SU-DHL-6 (cell line): Measurements from ENCODE around the gene COL5A1.

Experiments used
- H2AFZ ChIP-seq: fragments of 200-600 bp; sonication (generic); 2 replicates; pipeline ENCODE4 v1.6.1; 2014; ENCODE audit warnings: low read depth, mild to moderate bottlenecking, moderate library complexity, mixed read lengths, antibody characterized with exemption, low read length; ENCODE audit not compliant: severe bottlenecking
- H3F3A ChIP-seq: fragments of 200-600 bp; shearing (Covaris generic); 2 replicates; pipeline ENCODE4 v1.6.0; 2016; ENCODE audit warnings: antibody characterized with exemption, mild to moderate bottlenecking; ENCODE audit not compliant: insufficient read depth
- H3K27ac ChIP-seq: fragments of 200-600 bp; sonication (generic); 2 replicates; pipeline ENCODE4 v1.5.1; 2016; ENCODE audit warnings: low read depth, mild to moderate bottlenecking, low read length, moderate library complexity, mixed read lengths
- H3K27me3 ChIP-seq: fragments of 200-600 bp; sonication (generic), shearing (Covaris generic); 2 replicates; pipeline ENCODE4 v1.6.0; 2014; ENCODE audit warnings: mild to moderate bottlenecking, low read length
- H3K36me3 ChIP-seq: fragments of 200-600 bp; sonication (generic); 2 replicates; pipeline ENCODE4 v1.6.1; 2014; ENCODE audit warnings: mild to moderate bottlenecking, low read length, mixed read lengths
- H3K4me2 ChIP-seq: fragments of 300-600, 200-600 bp; shearing (Covaris generic), sonication (generic); 2 replicates; pipeline ENCODE4 v1.6.0; 2014; ENCODE audit warnings: low read length, low read depth, mild to moderate bottlenecking; ENCODE audit not compliant: poor library complexity, severe bottlenecking
- H3K4me3 ChIP-seq: fragments of 200-600 bp; sonication (generic); 2 replicates; pipeline ENCODE4 v1.5.1; 2014; ENCODE audit warnings: antibody characterized with exemption, low read length, mild to moderate bottlenecking, mixed read lengths; ENCODE audit not compliant: insufficient read depth, poor library complexity, severe bottlenecking
- H3K79me2 ChIP-seq: fragments of 200-600 bp; sonication (generic); 2 replicates; pipeline ENCODE4 v1.6.1; 2014; ENCODE audit warnings: mild to moderate bottlenecking, low read length, moderate library complexity; ENCODE audit not compliant: insufficient read depth
- H3K9ac ChIP-seq: fragments of 200-600 bp; sonication (generic); 2 replicates; pipeline ENCODE4 v1.7.0; 2014; ENCODE audit warnings: mild to moderate bottlenecking, low read length
- H3K9me2 ChIP-seq: fragments of 200-600 bp; sonication (generic); replicated peaks from 2 replicates; pipeline ENCODE4 v1.6.1; 2014; ENCODE audit warnings: low read length; ENCODE audit not compliant: insufficient read depth
- H3K9me3 ChIP-seq: fragments of 200-600 bp; sonication (generic); 2 replicates; pipeline ENCODE4 v1.6.1; 2014; ENCODE audit warnings: low read length, mixed read lengths; ENCODE audit not compliant: insufficient read depth
- H4K20me1 ChIP-seq: fragments of 200-600 bp; sonication (generic); 2 replicates; pipeline ENCODE4 v1.6.1; 2014; ENCODE audit warnings: low read depth, mild to moderate bottlenecking, antibody characterized with exemption, low read length, moderate library complexity, mixed read lengths
- EZH2phosphoT487 ChIP-seq: fragments of 200-600 bp; sonication (generic), shearing (Covaris generic); conservative IDR thresholded peaks from 2 replicates; pipeline ENCODE4 v1.6.1; 2018; ENCODE audit warnings: mild to moderate bottlenecking, antibody characterized with exemption, low read length, moderate library complexity, mixed read lengths
- TF ChIP-seq, protein P1 (sequence below): fragments of 200-600 bp; sonication (generic); IDR thresholded peaks from one replicate; pipeline ENCODE4 v1.5.1; 2017; ENCODE audit warnings: antibody characterized with exemption, mild to moderate bottlenecking, low read length, moderate library complexity; ENCODE audit not compliant: insufficient read depth, poor library complexity, severe bottlenecking

The COL5A1 gene

DNA sequence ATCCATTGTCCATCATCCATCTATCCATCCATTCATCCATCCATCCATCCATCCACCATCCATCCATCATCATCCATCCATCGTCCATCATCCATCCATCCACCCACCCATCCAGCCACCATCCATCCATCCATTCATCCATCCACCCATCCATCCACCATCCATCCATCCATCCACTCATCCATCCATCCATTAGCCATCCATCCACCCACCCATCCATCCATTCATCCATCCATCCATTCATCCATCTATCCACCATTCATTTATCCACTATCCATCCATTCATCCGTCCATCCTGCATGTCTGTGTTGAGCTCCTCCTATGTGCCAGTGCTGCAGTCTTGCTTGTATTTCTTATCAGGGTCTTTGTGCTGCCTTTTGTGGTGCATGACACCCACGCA is 44.2 kb downstream of the COL5A1 start:
- Histone ChIP-seq H3K4me2 (no peak overlapping the region), H3K9me3 (no peaks in the 10 kb centered on the region), H3K9me2 (no peaks in the 10 kb centered on the region), H4K20me1 (no peaks in the 10 kb centered on the region), H3K79me2 (no peaks in the 10 kb centered on the region), H3K9ac (no peak overlapping the region), H2AFZ (no peak overlapping the region), H3K36me3 (no peaks in the 10 kb centered on the region), H3K27ac (no peak overlapping the region), H3K27me3 (no peaks in the 10 kb centered on the region), H3K4me3 (no peak overlapping the region), H3F3A (no peaks in the 10 kb centered on the region)
- TF ChIP-seq, protein P1, sequence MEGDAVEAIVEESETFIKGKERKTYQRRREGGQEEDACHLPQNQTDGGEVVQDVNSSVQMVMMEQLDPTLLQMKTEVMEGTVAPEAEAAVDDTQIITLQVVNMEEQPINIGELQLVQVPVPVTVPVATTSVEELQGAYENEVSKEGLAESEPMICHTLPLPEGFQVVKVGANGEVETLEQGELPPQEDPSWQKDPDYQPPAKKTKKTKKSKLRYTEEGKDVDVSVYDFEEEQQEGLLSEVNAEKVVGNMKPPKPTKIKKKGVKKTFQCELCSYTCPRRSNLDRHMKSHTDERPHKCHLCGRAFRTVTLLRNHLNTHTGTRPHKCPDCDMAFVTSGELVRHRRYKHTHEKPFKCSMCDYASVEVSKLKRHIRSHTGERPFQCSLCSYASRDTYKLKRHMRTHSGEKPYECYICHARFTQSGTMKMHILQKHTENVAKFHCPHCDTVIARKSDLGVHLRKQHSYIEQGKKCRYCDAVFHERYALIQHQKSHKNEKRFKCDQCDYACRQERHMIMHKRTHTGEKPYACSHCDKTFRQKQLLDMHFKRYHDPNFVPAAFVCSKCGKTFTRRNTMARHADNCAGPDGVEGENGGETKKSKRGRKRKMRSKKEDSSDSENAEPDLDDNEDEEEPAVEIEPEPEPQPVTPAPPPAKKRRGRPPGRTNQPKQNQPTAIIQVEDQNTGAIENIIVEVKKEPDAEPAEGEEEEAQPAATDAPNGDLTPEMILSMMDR = no peak

DNA sequence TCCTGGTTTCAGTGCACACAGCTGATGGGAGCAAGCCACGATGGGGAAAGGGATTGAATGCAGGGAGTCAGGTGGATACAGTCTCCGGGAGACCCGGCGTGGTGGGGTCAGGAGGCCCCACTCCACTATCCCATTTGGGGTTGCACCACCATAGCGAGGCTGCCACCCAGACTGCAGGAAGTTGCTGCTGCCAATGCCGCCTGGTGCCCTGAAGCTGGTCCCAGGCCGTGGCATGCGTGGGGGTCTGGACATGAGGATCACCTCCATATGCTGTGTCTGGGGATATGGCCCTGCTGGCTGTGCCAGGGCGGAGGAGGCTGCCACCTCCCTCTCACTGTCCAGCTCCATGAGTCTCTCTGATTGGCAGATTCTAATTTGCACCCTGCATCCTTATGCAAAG is 45.3 kb downstream of the COL5A1 start:
- H3K27ac ChIP-seq = no peak overlapping the region
- no peaks in the 10 kb centered on the region for H3K27me3 ChIP-seq
- H3K9ac ChIP-seq = no peak overlapping the region
- H3K4me3 ChIP-seq = no peak overlapping the region
- no peaks in the 10 kb centered on the region for H3K9me2 ChIP-seq
- H3K4me2 ChIP-seq = no peak overlapping the region
- TF ChIP-seq, protein P1 = no peak
- TF ChIP-seq EZH2phosphoT487 = no peak
- H4K20me1 ChIP-seq = no peaks in the 10 kb centered on the region
- H3F3A ChIP-seq = no peaks in the 10 kb centered on the region
- H3K9me3 ChIP-seq = no peaks in the 10 kb centered on the region
- no peaks in the 10 kb centered on the region for H3K79me2 ChIP-seq
- no peak overlapping the region for H2AFZ ChIP-seq
- no peaks in the 10 kb centered on the region for H3K36me3 ChIP-seq

DNA sequence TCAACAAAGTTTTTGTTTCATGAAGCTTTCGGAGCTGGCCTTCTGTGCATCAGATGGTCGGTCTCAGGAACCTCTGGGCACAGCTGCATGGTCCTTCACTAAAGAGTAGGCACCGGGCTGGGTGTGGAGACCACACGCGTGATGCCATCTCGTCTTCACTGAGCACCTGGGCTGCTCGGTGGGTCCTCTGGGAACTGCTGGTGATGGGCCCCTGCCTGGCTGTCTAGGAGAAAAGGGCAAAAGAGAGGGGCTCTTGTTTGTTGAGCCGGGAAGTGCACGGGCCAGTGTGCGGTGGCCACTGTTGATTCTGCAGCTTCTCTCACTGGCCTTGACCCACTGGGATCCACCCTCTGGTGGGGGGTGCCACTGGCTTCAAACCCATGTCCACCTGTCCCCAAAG is 46.0 kb downstream of the COL5A1 start:
- no peak overlapping the region for H3K4me2 ChIP-seq
- no peak overlapping the region for H3K9ac ChIP-seq
- H3K9me3 ChIP-seq = no peaks in the 10 kb centered on the region
- H3K36me3 ChIP-seq = no peaks in the 10 kb centered on the region
- H3K9me2 ChIP-seq = no peaks in the 10 kb centered on the region
- H2AFZ ChIP-seq = no peak overlapping the region
- no peaks in the 10 kb centered on the region for H4K20me1 ChIP-seq
- H3F3A ChIP-seq = no peaks in the 10 kb centered on the region
- no peak overlapping the region for H3K27ac ChIP-seq
- H3K4me3 ChIP-seq = no peak overlapping the region
- TF ChIP-seq EZH2phosphoT487 = no peak
- TF ChIP-seq, protein P1 = no peak
- no peaks in the 10 kb centered on the region for H3K79me2 ChIP-seq
- H3K27me3 ChIP-seq = no peaks in the 10 kb centered on the region

DNA sequence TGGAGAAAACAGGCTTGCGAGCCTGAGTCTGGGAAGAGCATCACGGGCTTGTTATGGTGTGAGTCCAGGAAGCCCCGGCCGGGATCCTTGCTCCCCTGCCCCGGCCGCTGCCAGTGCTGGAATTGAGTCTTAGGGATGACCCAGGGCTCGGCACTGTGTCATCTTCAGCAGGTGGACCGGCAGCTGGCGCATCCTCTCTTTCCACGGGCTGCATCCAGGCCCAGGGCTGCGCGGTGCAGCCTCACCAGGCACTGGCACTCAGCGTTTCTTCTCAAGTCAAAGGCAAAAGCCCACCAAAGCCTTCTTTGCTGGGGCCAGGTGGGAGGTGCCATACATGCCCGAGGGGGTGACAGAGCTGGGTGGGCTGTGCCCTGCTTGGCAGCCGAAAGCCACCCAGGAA is 46.6 kb downstream of the COL5A1 start:
- Histone ChIP-seq H3K9ac (no peak overlapping the region), H3K27ac (no peak overlapping the region), H3K4me3 (no peak overlapping the region), H4K20me1 (no peaks in the 10 kb centered on the region), H3K27me3 (no peaks in the 10 kb centered on the region), H3K4me2 (no peak overlapping the region), H3K79me2 (no peaks in the 10 kb centered on the region), H3K9me2 (no peaks in the 10 kb centered on the region), H3K9me3 (no peaks in the 10 kb centered on the region), H3K36me3 (no peaks in the 10 kb centered on the region), H3F3A (no peaks in the 10 kb centered on the region), H2AFZ (no peak overlapping the region)
- TF ChIP-seq, protein P1 = no peak
- TF ChIP-seq EZH2phosphoT487 = no peak
